Activated T-helper 1 cell treated with anti-CD3 and anti-CD28 coated beads, Interleukin-12 subunit alpha, Interleukin-12 subunit beta, Interleukin-2, Interleukin-4 antibody, amounts not matched to agents 30 ng/mL and 10 ng/mL and 1 ng/mL, durations not matched to agents 14 hours and 24 hours and 36 hours (primary cell): Measurements from ENCODE around the gene ADAM8. TPM values are rescaled to one million over a fixed set of nuclear protein-coding genes. Genes with fewer than 3 reads are reported as not detected.

Experiments used
- DNase-seq: peaks from one replicate; pipeline ENCODE4 v3.0.0; 2021; ENCODE audit warnings: low spot score
- H3K27ac Mint-ChIP-seq: one replicate; pipeline ENCODE4 v1.8.0; 2021; ENCODE audit warnings: mild to moderate bottlenecking, mixed read lengths
- H3K27me3 Mint-ChIP-seq: one replicate; pipeline ENCODE4 v1.8.0; 2022; ENCODE audit warnings: mild to moderate bottlenecking, moderate library complexity, mixed read lengths; ENCODE audit not compliant: insufficient read depth
- H3K36me3 Mint-ChIP-seq: one replicate; pipeline ENCODE4 v1.8.0; 2021; ENCODE audit warnings: low read depth, mixed read lengths
- H3K4me1 Mint-ChIP-seq: one replicate; pipeline ENCODE4 v1.8.0; 2021; ENCODE audit warnings: low read depth, mixed read lengths
- H3K4me3 Mint-ChIP-seq: one replicate; pipeline ENCODE4 v1.8.0; 2021; ENCODE audit warnings: mild to moderate bottlenecking, moderate library complexity, mixed read lengths
- H3K9me3 Mint-ChIP-seq: one replicate; pipeline ENCODE4 v1.8.0; 2021; ENCODE audit warnings: mixed read lengths
- intact Hi-C: fragments of 100-400 bp; cut with micrococcal nuclease; formaldehyde crosslinking; loops from one replicate; pipeline ENCODE4 v1.15.1; 2024
- total RNA-seq: library from RNA; stranded (reverse); gene quantifications from 2 replicates; pipeline ENCODE4 v1.2.3, GENCODE V29; 2022

Gene ADAM8
- total RNA-seq, 1 donor from 2014 or later = 138 TPM

DNA sequence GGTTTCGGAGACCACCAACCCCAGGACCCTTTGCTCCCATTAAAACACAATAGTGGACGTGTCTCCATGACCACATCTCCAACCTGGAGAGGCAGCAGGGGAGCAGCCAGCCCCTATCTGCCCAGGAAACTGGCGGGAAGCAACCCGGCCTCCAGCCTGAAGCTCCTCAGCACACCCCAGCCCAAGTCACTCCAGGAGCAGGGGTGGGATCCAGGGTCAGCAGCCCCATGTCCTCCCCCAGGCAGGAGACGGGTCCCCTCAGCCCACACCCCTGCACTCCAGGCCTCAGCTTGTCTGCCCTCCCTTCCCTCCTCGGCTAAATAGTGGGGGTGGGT lies 601 bp downstream of the ADAM8 start:
- Mint-ChIP-seq H3K36me3 (peaks cover 15% of the 10 kb centered on the region), H3K4me1 (peaks cover 14% of the 10 kb centered on the region), H3K9me3 (no peaks in the 10 kb centered on the region), H3K4me3 (peak overlapping the region; percentile 92), H3K27ac (peak overlapping the region; percentile 92), H3K27me3 (no peaks in the 10 kb centered on the region)
- no peak for DNase-seq
- intact Hi-C loops = loop anchor here (1.0 to 10.0 kb wide), 3 partner anchors 31 to 1371 kb away; partner anchors contain the start of genes PPP2R2D and STK32C

DNA sequence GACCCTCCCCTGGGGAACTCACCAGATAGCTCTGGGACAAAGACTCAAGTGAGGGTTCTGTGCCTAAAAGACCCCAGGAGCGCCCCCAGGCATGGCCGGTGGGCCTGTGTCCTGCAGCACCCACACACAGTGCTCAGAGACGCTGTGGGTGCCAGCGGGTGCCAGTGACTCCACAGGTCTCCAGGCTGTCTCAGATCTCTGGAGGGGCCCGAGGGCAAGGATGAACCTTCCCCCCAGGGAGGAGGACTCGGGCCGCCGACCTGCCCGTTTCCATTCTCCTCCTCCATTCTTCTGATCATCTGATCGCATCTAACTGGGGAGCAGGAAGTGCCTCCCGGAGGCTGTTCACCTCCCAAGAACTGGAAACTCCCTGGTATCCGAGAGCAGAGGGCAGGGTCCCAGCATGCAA lies 980 bp downstream of the ADAM8 start:
- Mint-ChIP-seq H3K36me3 (peaks cover 15% of the 10 kb centered on the region), H3K27ac (peak overlapping the region; percentile 92), H3K4me3 (peak overlapping the region; percentile 92), H3K27me3 (no peaks in the 10 kb centered on the region), H3K4me1 (peaks cover 14% of the 10 kb centered on the region), H3K9me3 (no peaks in the 10 kb centered on the region)
- DNase-seq = no peak
- intact Hi-C loops = loop anchor here (1.0 to 10.0 kb wide), 6 partner anchors 14 to 1371 kb away; partner anchors contain the start of genes PPP2R2D and STK32C

DNA sequence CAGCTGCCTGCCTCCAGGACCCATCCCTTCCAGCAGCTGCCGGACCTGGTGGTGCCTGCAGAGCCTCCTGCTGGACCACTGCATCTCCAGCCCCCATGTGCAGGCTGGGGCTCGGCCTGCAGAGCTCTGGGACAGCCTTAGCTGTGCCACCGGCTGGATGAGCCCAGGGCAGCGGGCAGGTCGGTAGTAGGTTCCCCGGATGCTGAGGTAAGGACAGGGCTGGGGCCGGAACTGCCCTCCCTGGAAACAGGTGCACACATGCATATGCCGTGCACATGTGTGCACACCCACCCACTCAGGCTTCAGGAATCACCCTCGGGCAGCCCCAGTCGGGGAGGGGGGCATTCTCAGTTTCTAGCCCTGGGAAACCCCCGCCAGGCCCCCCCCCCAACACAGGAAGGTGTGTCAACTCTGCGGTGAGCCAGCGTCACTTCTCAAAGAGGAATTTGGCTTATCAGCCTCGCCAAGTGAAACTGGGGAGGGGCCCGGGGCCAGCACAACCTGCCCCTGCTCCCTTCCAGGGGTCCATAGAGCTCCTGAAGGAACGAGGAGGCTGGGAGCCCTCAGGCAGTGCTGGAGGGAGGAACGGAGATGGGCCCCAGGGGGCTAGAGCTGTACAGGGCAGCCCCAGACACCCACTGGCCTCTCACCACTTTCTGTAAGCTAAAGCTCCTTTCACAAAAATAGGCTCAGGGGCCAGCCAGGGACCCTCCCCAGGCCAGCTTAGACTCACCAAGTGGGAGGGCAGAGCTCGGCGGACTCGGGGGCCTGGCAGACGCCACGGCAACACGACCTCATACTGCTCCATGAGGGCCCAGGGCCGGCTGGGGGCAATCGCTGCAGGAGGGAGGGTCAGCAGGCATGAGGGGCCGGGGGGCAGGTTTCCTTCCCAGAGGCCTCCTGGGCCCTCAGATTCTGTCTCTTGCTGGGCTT lies 1.7 kb downstream of the ADAM8 start:
- H3K9me3 Mint-ChIP-seq = no peaks in the 10 kb centered on the region
- peak overlapping the region; percentile 92 for H3K27ac Mint-ChIP-seq
- H3K27me3 Mint-ChIP-seq = no peaks in the 10 kb centered on the region
- H3K4me1 Mint-ChIP-seq = peaks cover 14% of the 10 kb centered on the region
- peak; percentile 65 for DNase-seq
- intact Hi-C loops = loop anchor here (1.0 to 10.0 kb wide), 5 partner anchors 14 to 1370 kb away; partner anchors contain the start of genes PPP2R2D and STK32C
- peak overlapping the region; percentile 92 for H3K4me3 Mint-ChIP-seq
- peaks cover 15% of the 10 kb centered on the region for H3K36me3 Mint-ChIP-seq

DNA sequence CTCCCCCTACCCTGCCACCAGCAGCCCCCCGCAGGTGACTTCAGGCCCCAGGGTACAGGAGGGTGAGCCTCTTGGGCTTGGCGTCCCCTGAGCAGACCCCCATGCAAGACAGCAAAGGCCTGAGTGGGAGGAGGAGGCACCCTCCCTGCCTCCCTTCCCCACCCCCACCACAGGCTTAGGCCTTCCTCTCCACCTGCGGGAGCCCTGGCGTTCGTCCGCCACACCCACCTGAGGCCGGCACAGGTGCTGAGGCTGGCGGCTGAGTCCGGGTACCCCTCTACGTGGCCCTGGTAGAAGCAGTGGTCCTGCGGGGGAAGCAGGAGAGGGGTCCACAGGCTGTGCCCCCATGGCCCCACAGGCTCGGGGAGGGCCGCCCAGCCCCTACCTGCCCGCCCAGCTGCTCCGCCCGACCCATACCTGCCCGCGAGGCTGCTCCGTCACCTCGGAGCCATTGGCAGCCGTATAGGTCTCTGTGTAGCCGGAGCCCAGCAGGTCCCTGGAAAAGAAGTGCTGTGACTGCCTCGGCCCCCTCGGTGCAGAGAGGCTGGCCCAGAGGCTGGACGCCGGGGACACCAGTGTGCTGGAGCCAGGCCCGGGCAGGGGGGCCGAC lies 3.0 kb downstream of the ADAM8 start:
- no peak overlapping the region for H3K4me3 Mint-ChIP-seq
- H3K27ac Mint-ChIP-seq = no peak overlapping the region
- peaks cover 11% of the 10 kb centered on the region for H3K4me1 Mint-ChIP-seq
- intact Hi-C loops = loop anchor here (2.0 to 10.0 kb wide), 3 partner anchors 117 to 1369 kb away; partner anchors contain the start of genes PPP2R2D and STK32C
- H3K27me3 Mint-ChIP-seq = no peaks in the 10 kb centered on the region
- H3K9me3 Mint-ChIP-seq = no peaks in the 10 kb centered on the region
- peaks cover 10% of the 10 kb centered on the region for H3K36me3 Mint-ChIP-seq
- no peak for DNase-seq

DNA sequence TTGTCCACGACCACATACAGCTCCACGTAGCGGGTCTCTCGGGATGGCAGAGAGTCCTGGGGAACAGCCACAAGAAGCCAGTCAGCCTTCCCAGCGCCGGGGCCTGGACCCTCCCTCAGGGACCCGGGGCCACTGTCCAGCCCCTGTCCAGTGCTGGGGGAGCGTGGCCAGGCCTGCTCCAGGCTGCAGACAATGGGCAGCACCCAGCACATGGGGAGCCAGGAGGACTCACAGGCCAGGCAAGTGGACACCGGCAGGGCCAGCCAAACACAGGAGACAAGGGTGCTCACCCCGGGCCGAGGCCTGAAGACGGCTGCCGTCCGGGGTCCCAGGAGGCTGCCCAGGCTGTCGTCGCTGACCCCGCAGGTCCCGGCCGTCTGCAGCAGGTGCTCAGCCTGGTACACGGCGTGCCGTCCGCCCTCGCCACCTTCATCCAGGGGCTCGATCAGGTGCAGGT lies 3.7 kb downstream of the ADAM8 start:
- no peaks in the 10 kb centered on the region for H3K27me3 Mint-ChIP-seq
- no peak overlapping the region for H3K27ac Mint-ChIP-seq
- peaks cover 5% of the 10 kb centered on the region for H3K4me1 Mint-ChIP-seq
- no peak overlapping the region for H3K4me3 Mint-ChIP-seq
- DNase-seq = no peak
- intact Hi-C loops = loop anchor here (10.0 kb wide), 2 partner anchors 968 to 1368 kb away; partner anchors contain the start of genes PPP2R2D and STK32C
- no peaks in the 10 kb centered on the region for H3K9me3 Mint-ChIP-seq
- peaks cover 7% of the 10 kb centered on the region for H3K36me3 Mint-ChIP-seq

DNA sequence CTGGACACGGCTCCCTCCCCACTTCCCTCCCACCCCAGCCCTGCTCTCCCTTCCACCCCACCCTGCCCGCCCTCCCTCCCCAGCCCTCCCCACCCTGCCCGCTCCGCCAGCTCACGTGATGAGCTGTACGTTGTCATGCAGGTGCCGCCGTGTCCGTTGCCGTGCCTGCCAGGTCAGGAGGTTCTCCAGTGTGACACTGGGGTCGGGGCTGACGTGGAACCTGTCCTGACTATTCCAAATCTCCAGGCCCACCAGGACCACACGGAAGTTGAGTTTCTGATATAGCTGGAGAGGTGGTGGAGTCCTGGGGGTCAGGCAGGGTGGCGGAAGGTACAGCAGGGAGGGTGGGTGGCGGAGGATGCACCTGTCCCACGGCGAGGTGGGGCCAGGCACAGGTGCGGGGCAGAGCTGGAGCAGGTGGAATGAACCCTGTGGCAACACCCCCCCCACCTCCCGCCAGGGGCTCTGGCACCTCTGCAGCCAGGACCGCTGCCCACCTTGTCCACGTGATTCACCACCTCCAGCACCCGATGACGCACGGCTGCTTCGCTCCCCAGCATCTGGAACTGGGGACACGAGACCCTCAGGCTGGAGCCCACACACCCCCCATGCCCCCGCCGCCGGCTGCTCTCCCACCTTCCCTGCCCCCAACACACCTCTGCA lies 4.2 kb downstream of the ADAM8 start:
- H3K36me3 Mint-ChIP-seq = peaks cover 7% of the 10 kb centered on the region
- H3K27me3 Mint-ChIP-seq = no peaks in the 10 kb centered on the region
- intact Hi-C loops = loop anchor here (10.0 kb wide), 2 partner anchors 968 to 1368 kb away; partner anchors contain the start of genes PPP2R2D and STK32C
- H3K4me1 Mint-ChIP-seq = no peaks in the 10 kb centered on the region
- no peaks in the 10 kb centered on the region for H3K9me3 Mint-ChIP-seq
- no peak for DNase-seq
- no peak overlapping the region for H3K4me3 Mint-ChIP-seq
- H3K27ac Mint-ChIP-seq = no peak overlapping the region

DNA sequence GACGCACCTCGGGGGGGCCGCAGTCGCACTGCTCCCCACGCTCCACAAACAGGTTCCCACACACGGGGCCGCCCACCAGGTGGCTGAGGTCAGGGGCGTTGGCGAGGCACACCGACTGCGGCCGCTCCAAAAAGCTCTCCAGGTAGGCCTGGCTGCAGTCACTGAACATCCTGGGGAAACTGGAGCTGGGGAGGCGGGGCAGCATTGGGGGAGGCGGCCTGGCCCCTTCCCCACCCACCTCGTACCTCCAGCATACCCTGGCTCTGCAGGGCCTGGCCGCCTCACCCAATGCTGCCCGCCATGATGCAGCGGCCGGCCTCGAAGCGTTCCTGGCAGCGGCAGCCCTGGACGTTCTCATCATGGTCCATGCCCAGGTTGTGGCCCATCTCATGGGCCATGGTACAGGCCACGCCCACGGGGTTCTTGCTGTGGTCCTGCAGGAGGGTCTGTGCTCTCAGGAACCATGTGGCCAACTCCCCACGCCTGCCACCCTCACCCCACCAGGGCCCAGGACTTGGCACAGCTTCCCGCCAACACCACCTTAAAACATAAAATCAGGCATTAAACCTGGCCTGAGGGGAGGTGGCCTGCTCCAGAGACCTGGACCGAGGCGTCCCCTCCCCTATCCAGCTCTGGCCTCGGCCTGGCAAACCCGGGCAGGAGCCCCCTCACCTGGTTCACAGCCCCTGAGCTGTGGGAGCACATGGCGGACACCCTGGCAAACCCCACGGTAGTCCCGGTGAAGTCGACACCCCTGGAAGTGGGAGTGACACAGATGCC lies 5.0 kb downstream of the ADAM8 start:
- H3K27me3 Mint-ChIP-seq = no peaks in the 10 kb centered on the region
- no peak overlapping the region for H3K27ac Mint-ChIP-seq
- intact Hi-C loops = loop anchor here (10.0 kb wide), 2 partner anchors 967 to 1367 kb away; partner anchors contain the start of genes PPP2R2D and STK32C
- H3K4me3 Mint-ChIP-seq = no peak overlapping the region
- no peaks in the 10 kb centered on the region for H3K9me3 Mint-ChIP-seq
- DNase-seq = no peak
- no peaks in the 10 kb centered on the region for H3K4me1 Mint-ChIP-seq
- H3K36me3 Mint-ChIP-seq = peaks cover 7% of the 10 kb centered on the region

DNA sequence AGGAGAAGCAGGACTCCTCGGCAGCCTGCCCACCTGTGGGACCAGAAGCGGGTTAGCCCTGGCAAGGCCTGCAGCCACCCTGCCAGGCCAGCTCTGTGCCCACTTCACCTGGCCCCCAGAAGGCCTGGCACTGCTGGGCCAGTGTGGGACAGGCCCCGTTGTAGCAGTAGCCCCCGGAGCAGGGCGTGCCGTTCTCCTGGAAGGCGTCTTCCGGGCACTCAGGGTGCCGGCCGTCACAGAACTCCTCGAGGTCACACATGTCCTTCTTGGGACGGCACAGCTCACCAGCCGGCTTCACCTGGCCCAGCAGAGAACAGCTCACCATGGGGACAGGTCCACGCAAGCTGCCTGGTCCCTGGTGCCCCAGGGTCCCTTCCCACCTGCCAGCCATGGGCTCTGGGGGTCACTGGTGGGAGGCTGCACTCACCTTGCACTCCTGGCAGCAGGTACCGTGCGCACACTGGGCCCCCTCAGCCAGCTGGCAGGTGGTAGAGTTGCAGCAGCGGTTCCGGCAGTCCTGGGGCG lies 5.8 kb downstream of the ADAM8 start:
- no peaks in the 10 kb centered on the region for H3K9me3 Mint-ChIP-seq
- intact Hi-C loops = loop anchor here (10.0 kb wide), 2 partner anchors 966 to 1366 kb away; partner anchors contain the start of genes PPP2R2D and STK32C
- H3K4me3 Mint-ChIP-seq = no peak overlapping the region
- H3K36me3 Mint-ChIP-seq = peaks cover 8% of the 10 kb centered on the region
- H3K27me3 Mint-ChIP-seq = no peaks in the 10 kb centered on the region
- no peak overlapping the region for H3K27ac Mint-ChIP-seq
- no peak for DNase-seq
- H3K4me1 Mint-ChIP-seq = peaks cover 1% of the 10 kb centered on the region

DNA sequence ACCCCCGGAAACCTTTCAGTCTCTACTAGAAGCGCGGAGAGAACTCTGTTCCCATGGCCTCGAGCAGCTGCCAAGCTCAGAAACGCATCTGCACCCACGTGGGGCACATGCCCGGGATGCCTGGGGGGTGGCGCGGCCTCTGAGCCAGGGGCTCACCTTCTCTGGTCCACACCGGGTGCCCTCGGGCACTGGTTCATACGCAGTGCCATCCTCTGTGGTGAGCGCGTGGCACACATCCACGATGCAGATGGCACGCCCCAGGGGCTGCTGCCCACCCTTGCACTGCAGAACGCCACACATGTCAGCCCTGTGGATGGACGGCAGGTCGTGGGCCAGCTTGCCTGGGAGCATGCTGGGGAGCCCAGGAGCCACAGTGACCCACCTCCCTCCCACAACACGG lies 6.5 kb downstream of the ADAM8 start:
- no peaks in the 10 kb centered on the region for H3K27me3 Mint-ChIP-seq
- H3K4me3 Mint-ChIP-seq = no peak overlapping the region
- DNase-seq = no peak
- intact Hi-C loops = loop anchor here (10.0 kb wide), 2 partner anchors 965 to 1365 kb away; partner anchors contain the start of genes PPP2R2D and STK32C
- H3K4me1 Mint-ChIP-seq = peaks cover 8% of the 10 kb centered on the region
- no peak overlapping the region for H3K27ac Mint-ChIP-seq
- no peaks in the 10 kb centered on the region for H3K9me3 Mint-ChIP-seq
- peaks cover 13% of the 10 kb centered on the region for H3K36me3 Mint-ChIP-seq

DNA sequence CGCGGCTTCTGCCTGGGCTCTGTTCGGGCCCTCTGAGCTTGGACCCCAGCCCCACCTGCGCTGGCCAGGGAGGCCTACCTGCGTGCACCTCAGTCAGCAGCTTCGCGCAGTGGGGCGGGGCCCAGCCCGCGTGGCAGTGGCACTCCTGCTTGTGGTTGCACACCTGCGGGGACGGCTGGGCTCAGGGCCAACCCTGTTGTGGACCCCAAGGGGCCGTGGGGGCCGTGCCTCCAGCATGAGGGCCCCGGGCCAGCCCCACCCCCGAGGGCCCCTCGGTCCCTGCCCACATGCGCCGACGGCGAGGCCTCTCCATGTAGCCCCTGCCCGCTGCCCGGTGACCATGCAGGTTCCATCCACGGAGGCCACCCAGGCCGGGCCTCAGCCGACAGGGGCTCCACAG lies 7.3 kb downstream of the ADAM8 start:
- Mint-ChIP-seq H3K27me3 (no peaks in the 10 kb centered on the region), H3K36me3 (peaks cover 16% of the 10 kb centered on the region), H3K27ac (no peak overlapping the region), H3K4me1 (peaks cover 15% of the 10 kb centered on the region), H3K4me3 (no peak overlapping the region), H3K9me3 (no peaks in the 10 kb centered on the region)
- DNase-seq = no peak
- intact Hi-C loops = no loop called here

DNA sequence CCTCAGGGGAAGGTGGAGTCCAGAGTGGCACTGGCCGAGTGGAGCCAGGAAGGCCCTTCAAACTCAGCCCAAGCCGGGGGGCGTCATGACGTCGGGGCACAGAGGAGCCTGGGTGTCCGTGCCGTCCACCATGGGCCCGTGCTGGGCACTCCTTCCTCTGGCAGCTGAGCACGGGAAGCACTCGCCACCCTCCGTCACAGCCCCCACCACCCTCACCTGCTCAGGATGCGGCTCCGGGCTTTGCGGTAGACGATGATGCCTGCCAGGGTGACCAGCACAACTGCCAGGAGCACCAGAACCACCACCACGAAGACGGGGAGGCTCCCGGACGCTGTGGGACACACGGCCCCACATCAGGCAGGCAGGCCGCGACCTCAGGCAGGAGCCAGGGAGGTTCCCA lies 8.1 kb downstream of the ADAM8 start:
- Mint-ChIP-seq H3K4me3 (no peak overlapping the region), H3K4me1 (peaks cover 22% of the 10 kb centered on the region), H3K27me3 (no peaks in the 10 kb centered on the region), H3K9me3 (no peaks in the 10 kb centered on the region), H3K27ac (no peak overlapping the region), H3K36me3 (peaks cover 18% of the 10 kb centered on the region)
- DNase-seq = no peak
- intact Hi-C loops = no loop called here

DNA sequence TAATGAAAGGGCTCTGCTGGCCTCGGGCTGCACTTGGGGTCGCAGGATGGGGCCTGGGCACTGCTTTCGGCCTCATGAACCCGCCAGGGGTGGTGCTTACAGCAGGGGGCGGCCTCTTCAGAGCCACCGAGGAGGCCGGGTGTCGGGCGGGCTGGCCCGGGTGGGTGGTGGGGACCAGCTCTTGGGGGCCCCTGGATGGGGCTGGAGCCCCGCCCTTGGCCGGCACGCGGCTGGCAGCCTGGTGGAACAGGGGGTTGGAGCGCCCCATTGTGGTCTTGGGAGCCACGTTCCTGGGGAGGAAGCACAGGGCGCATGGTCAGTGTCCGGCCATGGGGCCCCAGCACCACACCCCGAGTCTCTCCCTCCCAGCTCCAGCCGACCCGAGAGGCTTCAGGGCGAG lies 8.8 kb downstream of the ADAM8 start:
- peaks cover 29% of the 10 kb centered on the region for H3K4me1 Mint-ChIP-seq
- peaks cover 21% of the 10 kb centered on the region for H3K36me3 Mint-ChIP-seq
- DNase-seq = no peak
- no peak overlapping the region for H3K27ac Mint-ChIP-seq
- no peaks in the 10 kb centered on the region for H3K9me3 Mint-ChIP-seq
- intact Hi-C loops = no loop called here
- no peaks in the 10 kb centered on the region for H3K27me3 Mint-ChIP-seq
- no peak overlapping the region for H3K4me3 Mint-ChIP-seq
